ENCODE results near the gene ISCA2.

- TF ChIP-seq CTCF (IDR thresholded peaks at IDR 0.05) (peak in 1 of 3 experiments; percentile 1), POLR2A (IDR thresholded peaks at IDR 0.05) (peak; percentile 60)
Observed at GRCh38 chr14:74492776-74493342, 706 bp upstream of the ISCA2 start, which contains the start of gene NPC2.

Data from testis (tissue), 2 donors.